ENCODE results near the gene CAPNS1.

The CAPNS1 gene

GRCh38 chr19:36139473-36140303 lies at the start of gene CAPNS1:
Gene CAPNS1, plus strand, starts transcription at chr19:36140066. Its CDS starts 946 bp downstream, at chr19:36141012.
- peak; percentile 82 to 93 for DNase-seq (ENCODE audit: low read depth in 2 of 2)

GRCh38 chr19:36090910-36091695 lies 48.8 kb upstream of the CAPNS1 start:
- DNase-seq (ENCODE audit: low read depth in 2 of 2): no peak

GRCh38 chr19:36092566-36092965 lies 47.3 kb upstream of the CAPNS1 start:
- DNase-seq (ENCODE audit: low read depth in 2 of 2): no peak

- DNase-seq (ENCODE audit: low read depth in 2 of 2): no peak
Measured at GRCh38 chr19:36093146-36093662, 46.7 kb upstream of the CAPNS1 start.

- no peak for DNase-seq (ENCODE audit: low read depth in 2 of 2)
Measured at GRCh38 chr19:36093687-36094086, 46.2 kb upstream of the CAPNS1 start.

- DNase-seq (ENCODE audit: low read depth in 2 of 2): no peak
Measured at GRCh38 chr19:36097036-36097435, 42.8 kb upstream of the CAPNS1 start.

- no peak for DNase-seq (ENCODE audit: low read depth in 2 of 2)
Measured at GRCh38 chr19:36099166-36099785, 40.6 kb upstream of the CAPNS1 start.

GRCh38 chr19:36100476-36100875 lies 39.4 kb upstream of the CAPNS1 start:
- no peak for DNase-seq (ENCODE audit: low read depth in 2 of 2)

- no peak for DNase-seq (ENCODE audit: low read depth in 2 of 2)
Measured at GRCh38 chr19:36101550-36102327, 38.1 kb upstream of the CAPNS1 start.

- no peak for DNase-seq (ENCODE audit: low read depth in 2 of 2)
Measured at GRCh38 chr19:36103040-36103626, 36.7 kb upstream of the CAPNS1 start.

GRCh38 chr19:36103842-36104552 lies 35.9 kb upstream of the CAPNS1 start:
- DNase-seq (ENCODE audit: low read depth in 2 of 2): no peak

- DNase-seq (ENCODE audit: low read depth in 2 of 2): no peak
Measured at GRCh38 chr19:36106441-36106840, 33.4 kb upstream of the CAPNS1 start.

- DNase-seq (ENCODE audit: low read depth in 2 of 2): no peak
Measured at GRCh38 chr19:36106991-36107390, 32.9 kb upstream of the CAPNS1 start.

- no peak for DNase-seq (ENCODE audit: low read depth in 2 of 2)
Measured at GRCh38 chr19:36108684-36109083, 31.2 kb upstream of the CAPNS1 start.

- DNase-seq (ENCODE audit: low read depth in 2 of 2): no peak
Measured at GRCh38 chr19:36110487-36111199, 29.2 kb upstream of the CAPNS1 start, which contains the start of gene OVOL3. Gene OVOL3, plus strand, starts transcription at chr19:36111143. Its CDS starts 60 bp downstream, at chr19:36111203.

- no peak for DNase-seq (ENCODE audit: low read depth in 2 of 2)
Measured at GRCh38 chr19:36111200-36111539, 28.7 kb upstream of the CAPNS1 start.

GRCh38 chr19:36112678-36113077 lies 27.2 kb upstream of the CAPNS1 start:
- DNase-seq (ENCODE audit: low read depth in 2 of 2): no peak

- DNase-seq (ENCODE audit: low read depth in 2 of 2): no peak
Measured at GRCh38 chr19:36113425-36113824, 26.4 kb upstream of the CAPNS1 start.

GRCh38 chr19:36113894-36114720 lies 25.8 kb upstream of the CAPNS1 start:
- peak in 1 of 2 donors; percentile 4 for DNase-seq (ENCODE audit: low read depth in 2 of 2)
